HepG2 (cell line): ENCODE results near the gene GPR148. TPM values are rescaled to one million over a fixed set of nuclear protein-coding genes. Genes with fewer than 3 reads are reported as not detected.

Experiments used
- FOXK1 ChIP-seq: sonication (generic); formaldehyde crosslinking; IDR thresholded peaks from 2 replicates; pipeline ENCODE4 v1.4.0; 2020; ENCODE audit warnings: low read depth, missing genetic modification reagents, borderline replicate concordance
- HNRNPK ChIP-seq: fragments of 200-400 bp; formaldehyde crosslinking; IDR thresholded peaks from 2 replicates; pipeline ENCODE4 v1.6.1; 2018; ENCODE audit warnings: low read length, low read depth, moderate library complexity, mild to moderate bottlenecking; ENCODE audit not compliant: poor library complexity, severe bottlenecking
- JDP2 ChIP-seq: sonication (generic); formaldehyde crosslinking; IDR thresholded peaks from 2 replicates; pipeline ENCODE4 v1.8.1; 2022; ENCODE audit warnings: missing genetic modification reagents, borderline replicate concordance
- MED1 ChIP-seq: sonication (generic); formaldehyde crosslinking; IDR thresholded peaks from 2 replicates; pipeline ENCODE4 v1.4.0; 2020; ENCODE audit warnings: missing genetic modification reagents
- MIXL1 ChIP-seq: IDR thresholded peaks from 2 replicates; pipeline ENCODE4 v1.6.1; 2016
- NCOA1 ChIP-seq: sonication (generic); formaldehyde crosslinking; IDR thresholded peaks from 2 replicates; pipeline ENCODE4 v1.9.0; 2021; ENCODE audit warnings: missing genetic modification reagents
- SNRNP70 ChIP-seq: fragments of 200-400 bp; formaldehyde crosslinking; IDR thresholded peaks from 2 replicates; pipeline ENCODE4 v1.6.1; 2017; ENCODE audit warnings: mild to moderate bottlenecking, low read depth, low read length, moderate library complexity
- SP4 ChIP-seq: sonication (generic); formaldehyde crosslinking; IDR thresholded peaks from 2 replicates; pipeline ENCODE4 v1.8.1; 2023; ENCODE audit warnings: mild to moderate bottlenecking, missing genetic modification reagents
- ZNF232 ChIP-seq: sonication (generic); formaldehyde crosslinking; IDR thresholded peaks from 2 replicates; pipeline ENCODE4 v1.4.0; 2020; ENCODE audit warnings: missing genetic modification reagents, borderline replicate concordance
- ZNF30 ChIP-seq: sonication (generic); formaldehyde crosslinking; IDR thresholded peaks from 2 replicates; pipeline ENCODE4 v1.5.0; 2020; ENCODE audit warnings: mild to moderate bottlenecking, missing genetic modification reagents
- ZNF572 ChIP-seq: sonication (generic); formaldehyde crosslinking; IDR thresholded peaks from 2 replicates; pipeline ENCODE4 v1.5.1; 2020; ENCODE audit warnings: mild to moderate bottlenecking, missing genetic modification reagents
- ZNF737 ChIP-seq: sonication (generic); formaldehyde crosslinking; IDR thresholded peaks from 2 replicates; pipeline ENCODE4 v1.5.0; 2020; ENCODE audit warnings: missing genetic modification reagents, mild to moderate bottlenecking, borderline replicate concordance
- ZNF746 ChIP-seq: sonication (generic); formaldehyde crosslinking; IDR thresholded peaks from 2 replicates; pipeline ENCODE4 v1.8.0; 2022; ENCODE audit warnings: mild to moderate bottlenecking, missing genetic modification reagents
- polyA plus RNA-seq, 8 experiments: library from polyadenylated mRNA; depleted of rRNA in 3 of 8; stranded (reverse) in 7 of 8; unstranded in 1 of 8; fragments of >200 nt; fragmentation: Illumina TruSeq in 4 of 8; extraction: Trizol in 4 of 8; gene quantifications; 2 replicates each; pipeline versions ENCODE4 v1.2.1 to v1.2.3, GENCODE V29; 2011 to 2016; ENCODE audit warnings: low read depth in 4 of 8, missing spikeins in 1 of 8, mixed read lengths in 1 of 8; ENCODE audit not compliant: insufficient read depth in 1 of 8
- total RNA-seq, 5 experiments: library from RNA; depleted of rRNA; stranded (reverse); fragments of >200 nt; fragmentation: Illumina TruSeq; extraction: Trizol; gene quantifications; 2 replicates each; pipeline ENCODE4 v1.2.3, GENCODE V29; 2016; ENCODE audit warnings: low read depth in 1 of 5
- TF ChIP-seq, protein P1 (sequence below), 2 experiments: fragments of 450-650 bp in 1 of 2; sonication (generic) in 1 of 2; formaldehyde crosslinking in 1 of 2; IDR thresholded peaks; 2 replicates each; pipeline versions ENCODE4 v1.6.1 to v1.8.0; 2016 to 2022; ENCODE audit warnings: antibody characterized with exemption in 1 of 2, mild to moderate bottlenecking in 1 of 2, missing genetic modification reagents in 1 of 2
- TF ChIP-seq, protein P2 (sequence below): sonication (generic); formaldehyde crosslinking; IDR thresholded peaks from 2 replicates; pipeline ENCODE4 v1.8.1; 2022; ENCODE audit warnings: mild to moderate bottlenecking, missing genetic modification reagents
- TF ChIP-seq, protein P3 (sequence below), 2 experiments: sonication (generic) in 1 of 2; formaldehyde crosslinking in 1 of 2; IDR thresholded peaks; 2 replicates each; pipeline versions ENCODE4 v1.4.0 to v1.6.1; 2018 to 2020; ENCODE audit warnings: missing genetic modification reagents in 2 of 2, borderline replicate concordance in 1 of 2, low read depth in 1 of 2, mild to moderate bottlenecking in 1 of 2, missing biosample characterization in 1 of 2

Gene GPR148
- total and polyA plus RNA-seq, 2 of the 13 experiments (the other 11 are each of a cell fraction or from before 2014, with no cell fraction given) = not detected

DNA sequence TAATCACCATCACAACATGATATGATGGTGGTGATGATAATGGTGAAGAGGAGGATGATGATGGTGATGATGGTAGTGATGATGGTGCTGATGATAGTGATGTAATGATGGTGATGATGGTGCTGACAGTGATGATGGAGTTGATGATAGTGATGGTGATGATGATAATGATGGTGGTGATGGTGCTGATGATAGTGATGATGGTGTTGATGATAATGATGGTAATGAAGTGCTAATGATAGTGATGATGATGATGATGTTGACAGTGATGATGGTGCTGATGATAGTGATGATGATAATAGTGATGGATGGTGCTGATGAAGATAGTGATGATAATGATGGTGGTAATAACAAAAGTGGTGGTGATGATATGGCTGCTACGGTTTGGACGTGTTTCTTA, 4.4 kb upstream of the GPR148 start (continued):
- TF ChIP-seq, protein P1, sequence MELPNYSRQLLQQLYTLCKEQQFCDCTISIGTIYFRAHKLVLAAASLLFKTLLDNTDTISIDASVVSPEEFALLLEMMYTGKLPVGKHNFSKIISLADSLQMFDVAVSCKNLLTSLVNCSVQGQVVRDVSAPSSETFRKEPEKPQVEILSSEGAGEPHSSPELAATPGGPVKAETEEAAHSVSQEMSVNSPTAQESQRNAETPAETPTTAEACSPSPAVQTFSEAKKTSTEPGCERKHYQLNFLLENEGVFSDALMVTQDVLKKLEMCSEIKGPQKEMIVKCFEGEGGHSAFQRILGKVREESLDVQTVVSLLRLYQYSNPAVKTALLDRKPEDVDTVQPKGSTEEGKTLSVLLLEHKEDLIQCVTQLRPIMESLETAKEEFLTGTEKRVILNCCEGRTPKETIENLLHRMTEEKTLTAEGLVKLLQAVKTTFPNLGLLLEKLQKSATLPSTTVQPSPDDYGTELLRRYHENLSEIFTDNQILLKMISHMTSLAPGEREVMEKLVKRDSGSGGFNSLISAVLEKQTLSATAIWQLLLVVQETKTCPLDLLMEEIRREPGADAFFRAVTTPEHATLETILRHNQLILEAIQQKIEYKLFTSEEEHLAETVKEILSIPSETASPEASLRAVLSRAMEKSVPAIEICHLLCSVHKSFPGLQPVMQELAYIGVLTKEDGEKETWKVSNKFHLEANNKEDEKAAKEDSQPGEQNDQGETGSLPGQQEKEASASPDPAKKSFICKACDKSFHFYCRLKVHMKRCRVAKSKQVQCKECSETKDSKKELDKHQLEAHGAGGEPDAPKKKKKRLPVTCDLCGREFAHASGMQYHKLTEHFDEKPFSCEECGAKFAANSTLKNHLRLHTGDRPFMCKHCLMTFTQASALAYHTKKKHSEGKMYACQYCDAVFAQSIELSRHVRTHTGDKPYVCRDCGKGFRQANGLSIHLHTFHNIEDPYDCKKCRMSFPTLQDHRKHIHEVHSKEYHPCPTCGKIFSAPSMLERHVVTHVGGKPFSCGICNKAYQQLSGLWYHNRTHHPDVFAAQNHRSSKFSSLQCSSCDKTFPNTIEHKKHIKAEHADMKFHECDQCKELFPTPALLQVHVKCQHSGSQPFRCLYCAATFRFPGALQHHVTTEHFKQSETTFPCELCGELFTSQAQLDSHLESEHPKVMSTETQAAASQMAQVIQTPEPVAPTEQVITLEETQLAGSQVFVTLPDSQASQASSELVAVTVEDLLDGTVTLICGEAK (IDR thresholded peaks at IDR 0.05) = 0 out of 2 replicates have a peak, but pooled peaks have one; percentile 31
- TF ChIP-seq, protein P1 (CRISPR knock-in tag; IDR thresholded peaks at IDR 0.05) = no peak
- TF ChIP-seq SNRNP70 = no peak
- no peak for TF ChIP-seq SP4 (CRISPR knock-in tag)
- TF ChIP-seq MIXL1 (CRISPR knock-in tag) = no peak
- TF ChIP-seq ZNF746 (CRISPR knock-in tag) = no peak
- TF ChIP-seq, protein P2, sequence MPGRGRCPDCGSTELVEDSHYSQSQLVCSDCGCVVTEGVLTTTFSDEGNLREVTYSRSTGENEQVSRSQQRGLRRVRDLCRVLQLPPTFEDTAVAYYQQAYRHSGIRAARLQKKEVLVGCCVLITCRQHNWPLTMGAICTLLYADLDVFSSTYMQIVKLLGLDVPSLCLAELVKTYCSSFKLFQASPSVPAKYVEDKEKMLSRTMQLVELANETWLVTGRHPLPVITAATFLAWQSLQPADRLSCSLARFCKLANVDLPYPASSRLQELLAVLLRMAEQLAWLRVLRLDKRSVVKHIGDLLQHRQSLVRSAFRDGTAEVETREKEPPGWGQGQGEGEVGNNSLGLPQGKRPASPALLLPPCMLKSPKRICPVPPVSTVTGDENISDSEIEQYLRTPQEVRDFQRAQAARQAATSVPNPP (CRISPR knock-in tag) = no peak
- TF ChIP-seq ZNF737 (CRISPR knock-in tag) = no peak
- TF ChIP-seq ZNF572 (CRISPR knock-in tag) = no peak
- TF ChIP-seq FOXK1 (CRISPR knock-in tag) = no peak
- TF ChIP-seq NCOA1 (CRISPR knock-in tag) = no peak
- TF ChIP-seq, protein P3, sequence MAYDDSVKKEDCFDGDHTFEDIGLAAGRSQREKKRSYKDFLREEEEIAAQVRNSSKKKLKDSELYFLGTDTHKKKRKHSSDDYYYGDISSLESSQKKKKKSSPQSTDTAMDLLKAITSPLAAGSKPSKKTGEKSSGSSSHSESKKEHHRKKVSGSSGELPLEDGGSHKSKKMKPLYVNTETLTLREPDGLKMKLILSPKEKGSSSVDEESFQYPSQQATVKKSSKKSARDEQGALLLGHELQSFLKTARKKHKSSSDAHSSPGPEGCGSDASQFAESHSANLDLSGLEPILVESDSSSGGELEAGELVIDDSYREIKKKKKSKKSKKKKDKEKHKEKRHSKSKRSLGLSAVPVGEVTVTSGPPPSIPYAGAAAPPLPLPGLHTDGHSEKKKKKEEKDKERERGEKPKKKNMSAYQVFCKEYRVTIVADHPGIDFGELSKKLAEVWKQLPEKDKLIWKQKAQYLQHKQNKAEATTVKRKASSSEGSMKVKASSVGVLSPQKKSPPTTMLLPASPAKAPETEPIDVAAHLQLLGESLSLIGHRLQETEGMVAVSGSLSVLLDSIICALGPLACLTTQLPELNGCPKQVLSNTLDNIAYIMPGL (CRISPR knock-in tag; IDR thresholded peaks at IDR 0.05; ENCODE audit: borderline replicate concordance in 1 of 2, low read depth in 1 of 2) = no peak
- no peak for TF ChIP-seq HNRNPK
- TF ChIP-seq MED1 (CRISPR knock-in tag) = no peak
- TF ChIP-seq ZNF30 (CRISPR knock-in tag) = no peak
- no peak for TF ChIP-seq JDP2 (CRISPR knock-in tag)
- TF ChIP-seq ZNF232 (CRISPR knock-in tag) = no peak
